ENCODE measurements around the gene HRH2. TPM values are rescaled to one million over a fixed set of nuclear protein-coding genes. Genes with fewer than 3 reads are reported as not detected.

The HRH2 gene
- polyA plus RNA-seq, 1 donor, result 2.1 TPM

DNA sequence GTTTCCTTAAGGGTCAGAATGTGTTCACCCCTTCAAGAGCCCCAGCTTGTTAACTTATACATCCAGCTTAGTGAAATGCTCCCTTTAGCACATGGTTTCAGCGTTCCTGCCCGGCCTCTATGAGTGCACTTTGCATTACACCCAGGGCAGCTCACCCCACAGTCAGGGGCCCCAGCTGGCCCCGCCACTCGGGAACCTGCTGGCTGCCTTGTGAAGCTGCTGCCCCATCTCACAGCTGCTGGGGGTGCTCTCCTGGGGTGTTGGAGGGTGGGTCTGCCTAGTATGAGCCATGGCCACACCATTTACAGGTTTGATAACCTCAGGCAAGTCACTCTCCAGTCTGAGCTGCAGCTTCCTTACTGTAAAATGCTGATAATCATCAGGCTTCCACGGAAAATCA lies 32.2 kb downstream of the HRH2 start:
- no peak overlapping the region for H3K4me3 ChIP-seq (ENCODE audit: low read length)
- no peaks in the 10 kb centered on the region for H3K9me3 ChIP-seq (ENCODE audit: control insufficient read depth, low read depth, low read length)
- H3K27ac ChIP-seq (ENCODE audit: low read length), result no peak overlapping the region
- no peaks in the 10 kb centered on the region for H3K36me3 ChIP-seq (ENCODE audit: control insufficient read depth, insufficient read depth, low read length)
- no CpG with 5 or more reads among the region's 5 CpGs for WGBS (ENCODE audit: insufficient coverage, low lambda C conversion rate)
- H3K4me1 ChIP-seq (ENCODE audit: control insufficient read depth, insufficient read depth, low read length), result peaks cover 5% of the 10 kb centered on the region
- DNase-seq, result no peak
- H3K27me3 ChIP-seq (ENCODE audit: control insufficient read depth, insufficient read depth, low read length), result no peaks in the 10 kb centered on the region

DNA sequence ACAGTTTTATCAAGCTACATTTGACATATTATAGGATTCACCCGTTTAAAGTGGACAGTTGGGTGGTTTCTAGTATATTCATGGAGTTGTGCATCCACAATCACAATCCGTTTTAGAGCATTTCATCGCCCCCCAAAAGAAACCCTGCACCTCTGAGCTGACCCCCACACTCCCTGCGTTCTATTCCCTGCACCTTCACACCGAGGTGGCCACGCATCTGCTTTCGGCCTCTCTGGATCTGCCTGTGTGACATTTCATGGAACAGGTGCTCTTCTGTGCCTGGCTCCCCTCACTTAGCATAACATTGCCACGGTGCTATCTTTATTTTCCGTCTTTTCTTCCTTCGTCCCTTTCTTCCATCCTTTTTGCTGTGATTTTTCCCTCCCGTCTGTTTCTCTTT lies 32.7 kb downstream of the HRH2 start:
- Histone ChIP-seq H3K4me3 (ENCODE audit: low read length) (no peak overlapping the region), H3K36me3 (ENCODE audit: control insufficient read depth, insufficient read depth, low read length) (no peaks in the 10 kb centered on the region), H3K9me3 (ENCODE audit: control insufficient read depth, low read depth, low read length) (no peaks in the 10 kb centered on the region), H3K27me3 (ENCODE audit: control insufficient read depth, insufficient read depth, low read length) (no peaks in the 10 kb centered on the region), H3K27ac (ENCODE audit: low read length) (no peak overlapping the region), H3K4me1 (ENCODE audit: control insufficient read depth, insufficient read depth, low read length) (peaks cover 11% of the 10 kb centered on the region)
- WGBS (ENCODE audit: insufficient coverage, low lambda C conversion rate), result 92% methylated on average over 5 of the region's 11 CpGs
- DNase-seq, result no peak

DNA sequence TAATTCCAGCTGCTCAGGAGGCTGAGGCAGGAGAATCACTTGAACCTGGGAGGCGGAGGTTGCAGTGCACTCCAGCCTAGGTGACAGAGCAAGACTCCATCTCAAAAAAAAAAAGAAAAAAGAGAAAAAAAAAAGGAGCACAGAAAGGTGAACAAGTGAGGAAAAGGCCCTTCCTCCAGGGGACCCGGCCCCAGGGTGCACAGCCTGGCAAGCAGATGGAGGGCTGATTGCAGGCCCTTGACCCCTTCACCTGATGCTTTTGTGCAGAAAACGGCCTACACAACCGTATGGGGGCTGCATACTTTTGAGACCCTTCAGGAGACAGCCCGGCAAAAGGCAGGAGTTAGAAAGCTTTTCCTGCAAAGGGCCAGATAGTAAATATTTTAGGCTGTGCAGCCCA lies 33.9 kb downstream of the HRH2 start:
- no peak for DNase-seq

GRCh38 chr5:175692235-175692995 lies 34.5 kb downstream of the HRH2 start:
- WGBS (ENCODE audit: insufficient coverage, low lambda C conversion rate), result 92% methylated on average over 5 of the region's 16 CpGs

More for the DNA sequence above, 33.9 kb downstream of the HRH2 start:
- H3K4me3 ChIP-seq (ENCODE audit: low read length), result no peak overlapping the region
- no peak overlapping the region for H3K27ac ChIP-seq (ENCODE audit: low read length)
- no peaks in the 10 kb centered on the region for H3K36me3 ChIP-seq (ENCODE audit: control insufficient read depth, insufficient read depth, low read length)
- no peaks in the 10 kb centered on the region for H3K27me3 ChIP-seq (ENCODE audit: control insufficient read depth, insufficient read depth, low read length)
- 100% methylated on average over 1 of the region's 5 CpGs for WGBS (ENCODE audit: insufficient coverage, low lambda C conversion rate)
- no peaks in the 10 kb centered on the region for H3K9me3 ChIP-seq (ENCODE audit: control insufficient read depth, low read depth, low read length)
- H3K4me1 ChIP-seq (ENCODE audit: control insufficient read depth, insufficient read depth, low read length), result peaks cover 21% of the 10 kb centered on the region

DNA sequence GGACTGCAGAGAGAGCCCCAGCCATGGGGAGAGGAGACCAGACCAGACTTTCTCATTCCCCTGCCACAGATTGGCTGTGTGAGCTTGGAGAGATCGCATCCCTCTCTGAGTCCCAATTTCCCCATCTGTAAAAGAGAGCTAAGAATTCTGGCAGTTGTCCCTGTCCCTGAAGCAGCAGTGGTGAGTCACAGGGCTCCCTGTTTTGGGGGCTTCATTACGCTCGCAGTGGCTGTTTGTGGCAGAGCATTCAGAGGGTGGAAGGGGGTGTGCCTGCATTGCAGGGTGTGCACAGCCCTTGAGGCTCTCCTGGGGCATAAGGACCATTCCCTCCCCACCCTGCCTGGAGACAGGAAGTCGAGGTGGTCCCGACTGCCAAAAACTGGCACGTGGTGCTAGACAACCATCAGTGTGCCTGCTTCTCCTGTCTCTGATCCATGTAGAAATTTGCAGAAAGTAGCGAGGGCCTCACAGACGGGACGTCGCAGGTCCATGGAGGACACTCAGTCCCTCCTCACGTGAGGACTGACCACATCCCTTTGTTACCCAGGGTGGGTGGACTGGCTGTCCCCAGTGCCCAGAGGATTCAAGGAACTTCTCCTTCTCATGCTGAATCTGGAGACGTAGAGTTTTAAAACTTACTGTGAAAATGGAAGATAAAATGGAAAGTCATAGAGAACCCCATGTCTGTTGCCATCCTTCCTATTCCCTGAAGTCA lies 35.3 kb downstream of the HRH2 start:
- DNase-seq, result no peak
- no CpG with 5 or more reads among the region's 12 CpGs for WGBS (ENCODE audit: insufficient coverage, low lambda C conversion rate)
- no peak overlapping the region for H3K4me3 ChIP-seq (ENCODE audit: low read length)
- H3K36me3 ChIP-seq (ENCODE audit: control insufficient read depth, insufficient read depth, low read length), result no peaks in the 10 kb centered on the region
- no peaks in the 10 kb centered on the region for H3K27me3 ChIP-seq (ENCODE audit: control insufficient read depth, insufficient read depth, low read length)
- H3K9me3 ChIP-seq (ENCODE audit: control insufficient read depth, low read depth, low read length), result no peaks in the 10 kb centered on the region
- peaks cover 23% of the 10 kb centered on the region for H3K4me1 ChIP-seq (ENCODE audit: control insufficient read depth, insufficient read depth, low read length)
- no peak overlapping the region for H3K27ac ChIP-seq (ENCODE audit: low read length)

More at GRCh38 chr5:175692235-175692995, 34.5 kb downstream of the HRH2 start:
- no peak for DNase-seq
- H3K27ac ChIP-seq (ENCODE audit: low read length), result no peak overlapping the region
- H3K9me3 ChIP-seq (ENCODE audit: control insufficient read depth, low read depth, low read length), result no peaks in the 10 kb centered on the region
- H3K36me3 ChIP-seq (ENCODE audit: control insufficient read depth, insufficient read depth, low read length), result no peaks in the 10 kb centered on the region
- no peak overlapping the region for H3K4me3 ChIP-seq (ENCODE audit: low read length)
- H3K27me3 ChIP-seq (ENCODE audit: control insufficient read depth, insufficient read depth, low read length), result no peaks in the 10 kb centered on the region
- H3K4me1 ChIP-seq (ENCODE audit: control insufficient read depth, insufficient read depth, low read length), result peaks cover 23% of the 10 kb centered on the region

DNA sequence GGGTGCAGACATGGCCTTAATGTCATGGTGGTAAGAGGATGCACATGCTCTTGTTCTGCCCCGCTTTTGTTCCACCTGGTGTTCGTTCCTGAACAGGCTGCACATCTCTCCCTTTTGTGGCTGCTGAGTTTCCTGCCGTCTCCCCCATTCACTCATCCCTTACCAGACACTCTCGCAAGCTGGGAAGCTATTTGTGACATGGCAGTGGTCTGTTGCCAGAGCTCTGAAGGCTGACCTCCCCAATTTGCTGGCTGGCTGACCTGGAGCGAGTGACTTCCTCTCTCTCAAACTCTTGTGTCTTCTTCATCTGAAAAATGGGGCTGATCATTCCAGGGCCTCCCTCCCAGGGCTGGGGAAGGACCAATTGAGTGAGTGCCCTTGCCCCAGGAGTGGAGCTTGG lies 35.9 kb downstream of the HRH2 start:
- peaks cover 23% of the 10 kb centered on the region for H3K4me1 ChIP-seq (ENCODE audit: control insufficient read depth, insufficient read depth, low read length)
- H3K27ac ChIP-seq (ENCODE audit: low read length), result no peak overlapping the region
- WGBS (ENCODE audit: insufficient coverage, low lambda C conversion rate), result no CpG with 5 or more reads among the region's 5 CpGs
- DNase-seq, result no peak
- H3K36me3 ChIP-seq (ENCODE audit: control insufficient read depth, insufficient read depth, low read length), result no peaks in the 10 kb centered on the region
- no peak overlapping the region for H3K4me3 ChIP-seq (ENCODE audit: low read length)
- no peaks in the 10 kb centered on the region for H3K9me3 ChIP-seq (ENCODE audit: control insufficient read depth, low read depth, low read length)
- H3K27me3 ChIP-seq (ENCODE audit: control insufficient read depth, insufficient read depth, low read length), result no peaks in the 10 kb centered on the region

- Histone ChIP-seq H3K36me3 (ENCODE audit: control insufficient read depth, insufficient read depth, low read length) (no peaks in the 10 kb centered on the region), H3K9me3 (ENCODE audit: control insufficient read depth, low read depth, low read length) (no peaks in the 10 kb centered on the region), H3K27ac (ENCODE audit: low read length) (no peak overlapping the region), H3K27me3 (ENCODE audit: control insufficient read depth, insufficient read depth, low read length) (no peaks in the 10 kb centered on the region), H3K4me1 (ENCODE audit: control insufficient read depth, insufficient read depth, low read length) (peaks cover 23% of the 10 kb centered on the region), H3K4me3 (ENCODE audit: low read length) (no peak overlapping the region)
- peak; percentile 65 to 80 for DNase-seq
- WGBS (ENCODE audit: insufficient coverage, low lambda C conversion rate), result no CpG with 5 or more reads among the region's 13 CpGs
Observed at GRCh38 chr5:175694371-175695160, 36.7 kb downstream of the HRH2 start.

DNA sequence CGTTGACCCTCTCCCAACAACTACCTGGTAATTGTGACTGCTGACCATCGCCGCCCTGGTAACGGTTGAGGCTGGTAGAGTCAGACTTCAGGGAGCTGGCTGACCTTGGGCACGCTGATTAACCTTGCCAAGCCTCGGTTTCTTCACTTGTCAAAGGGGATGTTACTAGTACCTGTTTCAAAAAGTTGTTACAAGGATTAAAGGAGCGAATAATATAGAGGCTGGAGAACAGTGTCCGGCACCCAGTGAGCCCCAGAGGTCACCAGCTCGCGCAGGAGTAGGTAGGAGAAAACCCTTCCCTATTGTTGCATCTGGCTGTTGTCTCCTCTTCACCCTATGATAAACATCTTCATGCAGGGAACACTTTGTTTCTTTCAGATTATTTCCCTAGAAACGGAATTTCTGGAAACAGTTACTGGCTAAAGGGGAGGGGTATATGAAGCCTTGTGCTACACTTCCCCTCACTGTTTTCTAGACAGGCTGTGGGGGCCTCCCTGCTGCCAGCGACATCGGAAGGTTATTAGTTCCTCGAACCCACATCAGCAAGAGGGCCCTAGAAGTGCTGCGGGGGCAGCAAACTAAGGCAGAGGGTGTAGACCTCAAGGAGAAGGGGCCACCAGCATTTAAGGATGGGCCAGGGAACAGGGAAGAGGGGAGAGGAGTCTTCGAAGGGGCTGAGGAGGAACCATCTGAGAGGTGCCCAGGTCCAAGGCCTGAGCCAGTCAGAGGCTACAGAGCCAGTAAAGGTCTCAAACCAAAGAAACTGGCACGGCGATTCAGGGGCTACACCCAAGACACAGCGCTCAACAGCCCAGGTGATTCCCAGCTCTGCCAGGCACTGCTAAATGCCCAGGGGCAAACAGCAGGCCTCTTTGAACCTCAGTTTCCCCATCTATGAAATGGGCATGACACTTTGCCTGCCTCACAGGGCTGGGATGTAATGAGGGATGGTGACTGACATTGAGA lies 37.6 kb downstream of the HRH2 start:
- Histone ChIP-seq H3K27ac (ENCODE audit: low read length) (no peak overlapping the region), H3K36me3 (ENCODE audit: control insufficient read depth, insufficient read depth, low read length) (no peaks in the 10 kb centered on the region), H3K4me3 (ENCODE audit: low read length) (no peak overlapping the region), H3K27me3 (ENCODE audit: control insufficient read depth, insufficient read depth, low read length) (no peaks in the 10 kb centered on the region), H3K4me1 (ENCODE audit: control insufficient read depth, insufficient read depth, low read length) (peaks cover 23% of the 10 kb centered on the region), H3K9me3 (ENCODE audit: control insufficient read depth, low read depth, low read length) (no peaks in the 10 kb centered on the region)
- DNase-seq, result no peak
- 100% methylated on average over 1 of the region's 19 CpGs for WGBS (ENCODE audit: insufficient coverage, low lambda C conversion rate)

- no peaks in the 10 kb centered on the region for H3K36me3 ChIP-seq (ENCODE audit: control insufficient read depth, insufficient read depth, low read length)
- DNase-seq, result peak; percentile 97
- no peaks in the 10 kb centered on the region for H3K9me3 ChIP-seq (ENCODE audit: control insufficient read depth, low read depth, low read length)
- H3K27me3 ChIP-seq (ENCODE audit: control insufficient read depth, insufficient read depth, low read length), result no peaks in the 10 kb centered on the region
- peaks cover 23% of the 10 kb centered on the region for H3K4me1 ChIP-seq (ENCODE audit: control insufficient read depth, insufficient read depth, low read length)
- no peak overlapping the region for H3K4me3 ChIP-seq (ENCODE audit: low read length)
- peak overlapping the region; percentile 69 for H3K27ac ChIP-seq (ENCODE audit: low read length)
- WGBS (ENCODE audit: insufficient coverage, low lambda C conversion rate), result 7% methylated on average over 3 of the region's 16 CpGs
Observed at GRCh38 chr5:175696139-175696854, 38.4 kb downstream of the HRH2 start.
